ENCODE results near the gene SERPINA6.

DNA sequence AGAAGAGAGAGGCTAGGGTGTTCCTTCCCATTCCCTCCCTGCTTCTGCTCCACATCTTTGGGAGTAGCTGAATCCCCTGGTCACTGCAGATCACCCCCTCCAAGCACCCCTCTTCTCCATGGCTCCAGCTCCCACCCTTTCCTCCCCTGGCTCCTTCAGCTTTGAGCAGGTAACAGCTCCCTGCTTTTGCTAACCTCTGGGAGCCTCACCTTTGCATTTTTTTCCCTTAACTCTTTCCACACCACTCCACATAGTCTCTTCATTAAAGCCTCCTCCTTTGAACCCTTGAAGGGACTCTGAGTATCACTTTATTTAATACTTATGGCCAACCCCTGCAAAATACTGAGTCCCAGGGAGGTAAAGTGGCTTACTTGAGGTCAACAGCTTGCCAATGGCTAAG is 25.7 kb upstream of the SERPINA6 start:
- TF ChIP-seq YY1 (IDR thresholded peaks at IDR 0.05; ENCODE audit: insufficient read depth, insufficient read length) (no peak), SUZ12 (IDR thresholded peaks at IDR 0.05; ENCODE audit: extremely low read depth, insufficient read depth, insufficient read length) (no peak), ZNF274 (IDR thresholded peaks at IDR 0.05; ENCODE audit: low read depth, low read length) (no peak)

All from NT2/D1 (cell line).